Renal cortical epithelial cell (primary cell): ENCODE results near the gene MPPED2. TPM values are rescaled to one million over a fixed set of nuclear protein-coding genes. Genes with fewer than 3 reads are reported as not detected.

Experiments used
- DNase-seq: peaks from one replicate; pipeline ENCODE4 v3.0.0-alpha.2; 2011; ENCODE audit warnings: low read depth
- total RNA-seq: library from RNA; depleted of rRNA; stranded (reverse); fragments of >200 nt; gene quantifications from 2 replicates; pipeline ENCODE4 v1.2.3, GENCODE V29; 2014

Gene MPPED2
- total RNA-seq, 1 donor from 2014 or later = 0.10 TPM

- DNase-seq = no peak
These were observed 221.2 kb downstream of the MPPED2 start for GRCh38 chr11:30364837-30365482.

GRCh38 chr11:30364139-30364836 is 221.9 kb downstream of the MPPED2 start:
- no peak for DNase-seq

- peak; percentile 6 for DNase-seq
These were observed 225.4 kb downstream of the MPPED2 start for GRCh38 chr11:30360741-30361140.
